ELR (cell line): ENCODE measurements around the gene PLEKHG4.

Experiments
- DNase-seq: peaks from one replicate; pipeline ENCODE4 v3.0.0-alpha.2; 2015; ENCODE audit warnings: low read depth

Gene PLEKHG4

DNA sequence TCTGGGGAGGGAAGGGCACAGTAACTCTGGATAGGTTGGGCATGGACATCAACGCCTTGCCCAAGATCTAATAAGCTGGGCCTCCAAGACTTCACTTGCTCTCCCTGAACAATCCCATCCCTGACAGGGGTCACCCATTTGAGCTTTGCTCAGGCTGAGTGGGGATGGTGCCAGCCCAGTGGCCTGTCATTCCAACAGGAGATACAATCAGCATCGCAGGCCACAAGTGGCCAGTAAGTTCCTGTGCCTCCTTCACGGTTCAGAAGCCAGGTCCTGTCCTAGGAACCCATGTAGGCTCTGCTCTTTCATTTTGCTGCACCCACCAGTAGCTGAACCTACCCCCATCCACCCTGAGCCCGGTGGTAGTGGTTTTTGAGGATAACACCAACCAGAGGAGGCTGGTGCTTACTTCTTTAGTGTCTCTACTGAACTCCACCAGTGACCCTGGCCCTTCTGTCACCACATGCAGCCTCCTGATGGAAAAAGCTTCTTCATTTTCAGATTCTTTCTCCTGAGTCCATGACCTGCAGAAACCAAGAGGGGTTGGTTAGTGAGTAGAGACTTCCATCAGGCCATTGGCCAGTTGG is 14.9 kb downstream of the PLEKHG4 start:
- no peak for DNase-seq

DNA sequence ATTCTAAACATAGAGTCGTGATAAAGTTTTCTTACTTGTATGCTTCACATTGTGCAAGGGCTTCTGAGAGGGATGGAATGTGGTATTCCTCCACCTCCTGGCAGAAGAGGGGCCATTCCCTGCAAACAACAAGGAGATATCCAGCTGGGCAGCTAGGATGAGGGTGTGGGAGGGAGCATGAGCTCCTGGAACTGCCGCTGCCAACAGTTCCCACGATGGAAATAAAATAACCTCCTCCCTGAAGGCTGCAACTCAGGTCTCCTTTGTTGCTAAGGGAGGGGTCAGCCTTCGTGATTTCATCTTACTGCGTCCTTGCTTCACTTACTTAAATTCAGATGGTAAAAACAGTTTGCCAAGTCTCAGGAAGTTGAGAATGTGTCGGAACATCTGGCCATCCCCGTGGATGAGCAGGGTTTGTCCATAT is 15.6 kb downstream of the PLEKHG4 start:
- DNase-seq = no peak

DNA sequence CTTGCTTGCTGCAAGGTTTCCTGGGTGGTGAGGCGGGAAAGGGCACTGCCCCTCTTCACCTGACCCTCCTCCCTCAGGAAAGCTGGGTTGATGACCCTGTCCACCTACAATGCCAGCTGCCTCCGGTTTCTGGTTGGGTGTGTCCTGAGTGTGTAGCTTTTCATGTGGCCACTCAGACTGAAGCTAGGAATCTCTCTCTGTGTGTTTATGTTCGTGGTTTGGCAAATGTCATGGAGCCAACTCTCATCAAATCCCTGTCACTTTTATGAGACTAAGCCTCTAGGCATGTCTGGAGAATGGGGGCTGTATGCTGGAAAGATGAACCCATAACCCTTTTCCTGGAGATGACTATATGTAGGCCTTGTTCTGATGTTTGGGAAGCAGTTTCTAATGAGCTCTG is 17.1 kb downstream of the PLEKHG4 start:
- peak; percentile 76 for DNase-seq

DNA sequence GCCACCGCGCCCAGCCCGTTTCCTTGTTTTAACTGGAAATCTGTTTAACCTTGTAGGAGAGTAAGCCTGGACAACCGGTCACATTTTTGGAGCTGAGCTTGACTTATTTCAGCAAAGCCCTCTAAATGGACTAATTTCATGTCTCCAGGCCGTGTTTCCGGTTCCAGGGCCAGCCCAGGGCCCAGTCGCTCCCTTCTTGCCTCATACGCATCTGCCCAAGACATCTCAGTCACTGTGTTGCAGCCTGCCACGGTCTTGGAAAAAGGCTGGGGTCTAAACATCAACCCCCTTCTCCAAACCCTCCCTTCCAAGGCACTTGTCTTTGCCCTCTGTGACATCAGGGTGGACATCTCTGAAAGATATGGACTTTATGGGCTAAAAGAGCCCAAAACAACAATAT is 18.9 kb downstream of the PLEKHG4 start:
- DNase-seq = no peak

DNA sequence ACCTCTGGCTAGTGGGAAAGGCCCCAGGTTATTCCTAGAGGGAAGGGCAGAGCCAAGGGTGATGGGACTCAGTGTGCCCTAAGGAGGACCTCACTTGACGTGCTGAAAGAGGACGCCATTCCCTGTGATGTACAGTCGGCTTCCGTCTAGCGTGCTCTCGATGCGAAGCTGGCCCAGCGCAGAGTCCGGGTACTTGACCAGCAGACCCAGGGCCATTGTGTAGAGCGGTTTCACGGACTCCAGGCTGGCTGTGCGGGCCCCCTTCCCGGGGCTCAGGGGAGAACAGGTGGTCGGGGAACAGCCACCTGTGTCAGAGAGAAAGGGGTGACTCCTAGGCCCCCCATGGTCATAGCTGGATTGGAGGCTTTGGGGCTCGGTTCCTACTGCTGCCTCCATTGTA is 19.9 kb downstream of the PLEKHG4 start:
- DNase-seq = no peak

DNA sequence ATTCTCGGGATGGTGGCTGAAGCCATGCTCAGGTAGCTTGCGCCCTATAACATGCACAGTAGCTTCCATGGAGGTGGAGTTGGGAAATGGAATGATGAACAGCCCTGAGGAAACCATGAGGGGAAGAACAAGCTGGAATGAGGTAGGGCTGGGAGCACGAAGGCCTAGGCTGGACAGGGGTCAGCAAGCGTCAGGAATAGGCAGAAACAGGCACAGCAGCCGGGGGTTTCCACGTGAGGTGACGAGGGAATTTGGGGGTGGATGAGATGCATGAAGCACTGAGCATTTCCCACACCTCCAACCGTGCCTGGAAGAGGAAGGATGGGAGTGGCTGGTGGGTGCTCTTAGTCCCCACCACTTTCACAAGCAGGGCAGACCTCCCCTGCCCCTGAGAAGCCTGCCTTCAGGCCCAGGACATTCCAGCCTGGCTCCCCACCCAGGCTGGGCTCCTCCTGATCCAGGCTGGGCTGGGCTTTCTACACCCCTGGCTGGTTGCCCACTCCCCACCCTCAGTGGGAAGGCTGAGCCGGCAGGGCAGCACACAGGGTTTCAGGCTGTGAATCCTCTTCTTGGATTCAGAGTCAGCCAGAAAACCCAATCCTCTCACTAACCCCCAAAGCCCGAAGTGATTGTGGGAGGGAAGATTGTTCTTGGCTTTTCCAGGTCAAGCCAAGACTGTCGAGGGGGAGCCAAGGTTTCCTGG is 21.9 kb downstream of the PLEKHG4 start:
- no peak for DNase-seq

DNA sequence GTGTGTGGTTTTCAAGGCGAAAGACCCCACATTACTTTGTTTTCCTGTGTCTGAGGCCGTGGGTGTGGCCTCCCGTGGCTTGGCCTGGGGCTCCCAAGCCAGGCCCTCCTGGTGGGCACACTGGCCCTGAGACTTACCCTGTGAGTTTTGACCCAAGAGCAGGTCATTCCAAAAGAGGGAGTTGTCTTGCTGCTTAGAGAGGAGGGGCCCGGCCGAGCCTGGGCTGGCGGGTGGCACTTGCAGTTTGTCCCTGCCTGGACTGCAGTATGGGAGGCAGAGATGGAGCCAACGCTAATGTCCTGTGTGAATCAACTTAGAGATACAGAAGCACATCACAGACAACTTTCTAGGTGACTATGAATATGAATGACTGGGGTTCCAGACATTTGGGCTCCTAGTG is 22.7 kb downstream of the PLEKHG4 start:
- DNase-seq = no peak

DNA sequence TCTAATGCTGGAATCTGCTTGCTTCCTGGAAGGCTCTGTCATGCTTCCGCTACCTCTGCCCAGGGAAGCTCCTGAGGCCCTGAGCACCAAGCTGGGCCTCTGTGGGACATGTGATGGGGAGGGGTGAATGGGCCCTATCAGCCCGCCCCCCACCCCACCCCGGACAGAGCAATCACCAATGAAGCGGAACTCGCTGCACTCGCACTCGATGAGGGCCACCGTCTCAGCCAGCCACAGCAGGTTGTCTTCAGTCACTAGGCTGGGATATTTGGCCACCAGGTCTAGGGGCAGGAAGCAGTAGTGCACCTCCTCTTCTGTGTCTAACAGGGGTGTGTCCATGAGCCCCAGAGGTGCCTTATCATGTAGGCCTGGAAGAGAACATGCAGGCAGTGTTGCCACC is 23.6 kb downstream of the PLEKHG4 start:
- DNase-seq = no peak

DNA sequence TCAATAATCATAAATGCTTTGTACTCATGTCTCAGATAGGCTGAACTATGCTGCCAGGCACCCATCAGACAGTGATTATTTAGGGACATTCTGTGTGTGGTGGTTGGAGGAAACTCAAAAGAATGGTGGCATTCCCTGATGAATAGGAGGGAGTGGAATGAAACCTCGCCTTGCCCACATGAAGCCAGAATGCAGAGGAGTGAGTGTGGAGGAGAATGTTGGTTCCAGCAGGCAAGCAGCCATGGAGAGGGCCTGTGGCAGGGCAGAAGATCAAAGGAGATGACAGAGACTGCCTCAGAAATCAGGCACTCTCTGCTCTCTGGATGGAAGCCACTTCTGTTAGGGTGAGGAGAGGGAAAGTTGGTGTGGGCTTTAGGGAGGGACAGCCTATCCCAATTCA is 24.7 kb downstream of the PLEKHG4 start:
- DNase-seq = no peak

DNA sequence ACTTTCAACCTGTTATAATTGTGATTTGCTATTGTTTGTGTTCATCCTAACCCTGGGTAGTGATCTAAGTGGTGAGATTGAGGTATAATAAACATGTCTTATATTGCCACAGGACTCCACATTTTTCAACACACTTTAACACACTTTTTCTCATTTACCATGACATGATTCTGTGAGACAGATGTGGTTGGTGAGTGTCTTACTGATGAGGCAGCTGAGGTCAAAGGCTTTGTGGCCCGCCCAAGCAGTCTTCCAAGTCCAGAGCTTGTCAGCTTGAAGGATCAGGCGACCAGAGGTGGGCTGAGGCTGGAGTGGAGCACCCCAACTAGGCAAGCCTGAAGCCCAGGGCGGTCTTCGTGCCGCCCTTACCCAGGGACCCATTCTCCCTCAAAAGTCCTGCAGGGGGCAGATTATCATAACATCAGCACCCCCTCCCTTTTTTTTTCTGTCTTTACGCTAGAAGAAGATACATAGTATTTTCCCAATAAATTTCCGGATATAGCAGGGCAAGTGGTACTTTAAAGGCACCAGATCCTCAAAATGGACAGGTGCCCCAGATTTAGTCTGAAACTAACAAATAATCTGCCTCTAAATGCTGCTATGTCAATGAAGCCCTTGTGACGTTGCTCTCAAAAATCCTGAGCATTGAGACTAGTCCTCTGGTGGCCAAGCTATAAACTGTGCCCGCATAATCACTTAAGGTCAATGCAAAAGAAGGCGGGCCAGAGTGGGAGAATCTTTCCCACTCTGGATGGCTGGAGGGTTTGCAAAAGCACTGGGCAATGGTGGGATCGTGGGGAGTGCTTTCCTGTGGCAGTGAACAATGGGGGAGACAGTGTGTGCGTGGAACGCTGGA is 26.1 kb downstream of the PLEKHG4 start:
- no peak for DNase-seq

DNA sequence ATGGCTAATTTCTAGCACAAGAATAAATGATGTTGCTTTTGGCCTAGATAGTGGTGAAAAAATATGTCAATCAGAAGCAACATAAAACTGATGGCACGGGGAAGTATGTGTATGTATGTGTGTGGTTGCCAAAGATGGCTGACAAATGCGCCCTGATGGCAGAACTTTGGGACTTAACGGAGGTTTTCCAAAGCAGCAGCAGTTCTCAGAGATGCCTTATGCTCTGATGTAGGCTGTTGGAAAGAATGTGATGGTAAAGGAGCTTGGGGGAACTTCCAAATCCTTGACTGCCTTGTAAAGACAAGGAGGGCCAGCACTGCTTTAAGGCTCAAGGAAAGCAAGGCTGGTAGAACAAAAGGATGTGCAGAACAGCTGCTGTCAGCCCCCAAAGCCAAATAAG is 31.2 kb downstream of the PLEKHG4 start:
- no peak for DNase-seq

DNA sequence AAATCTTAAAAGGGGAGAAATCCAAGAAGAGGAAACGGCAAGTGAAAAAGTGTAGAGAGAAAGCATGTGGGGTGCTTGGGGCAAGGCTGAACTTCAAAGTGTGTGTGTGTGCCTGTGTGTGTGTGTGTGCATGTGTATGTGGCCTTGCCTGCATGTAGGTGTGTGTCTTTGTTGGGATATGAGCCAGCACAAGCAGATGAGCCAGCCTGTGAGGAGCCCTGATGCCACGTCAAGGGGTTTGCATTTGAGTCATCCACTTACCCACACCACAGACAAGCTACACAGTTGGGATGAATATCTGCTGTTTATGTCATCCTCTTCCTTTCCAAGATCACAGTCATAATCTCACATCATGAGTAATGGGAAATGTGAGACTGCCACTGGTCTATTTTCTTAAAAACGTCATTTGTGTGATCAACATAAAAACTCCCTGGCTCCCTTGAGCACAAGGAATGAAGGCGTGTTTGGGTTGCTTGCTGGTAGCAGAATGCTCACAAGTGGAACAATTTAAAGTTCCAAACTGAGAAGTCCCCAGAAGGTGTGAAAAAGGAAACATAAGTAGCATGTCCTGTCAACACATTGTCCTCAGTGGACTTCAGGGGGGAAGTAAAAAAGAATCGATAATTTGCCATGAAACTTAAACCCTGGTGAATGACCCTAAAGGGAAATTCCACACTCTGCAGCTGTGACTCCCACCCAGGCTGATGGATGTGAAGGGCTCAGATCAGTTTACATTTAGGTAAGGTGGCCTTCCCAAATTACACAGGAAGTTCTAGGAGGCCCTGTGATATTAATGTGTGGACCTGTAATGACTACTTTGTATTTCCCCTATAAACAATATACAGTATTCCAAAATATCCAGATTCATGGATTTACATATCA is 32.5 kb downstream of the PLEKHG4 start:
- peak; percentile 99 for DNase-seq

DNA sequence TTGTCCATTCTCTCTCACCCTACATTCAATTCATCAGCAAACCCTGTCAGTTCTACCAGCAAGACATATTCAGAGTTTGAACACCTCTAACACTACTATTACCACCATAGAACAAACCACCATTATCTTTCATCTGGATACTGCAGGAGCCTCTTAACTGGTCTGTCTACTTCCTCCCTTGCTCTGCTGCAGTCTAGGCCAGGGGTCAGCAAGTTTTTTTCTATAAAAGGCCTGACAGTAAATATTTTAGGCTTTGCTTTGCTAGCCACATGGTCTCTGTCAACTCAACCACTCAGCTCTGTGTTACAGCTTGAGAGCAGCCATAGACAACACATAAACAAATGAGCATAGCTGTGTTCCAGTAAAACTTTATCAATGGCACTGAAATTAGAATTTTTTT is 33.4 kb downstream of the PLEKHG4 start:
- DNase-seq = peak; percentile 14

DNA sequence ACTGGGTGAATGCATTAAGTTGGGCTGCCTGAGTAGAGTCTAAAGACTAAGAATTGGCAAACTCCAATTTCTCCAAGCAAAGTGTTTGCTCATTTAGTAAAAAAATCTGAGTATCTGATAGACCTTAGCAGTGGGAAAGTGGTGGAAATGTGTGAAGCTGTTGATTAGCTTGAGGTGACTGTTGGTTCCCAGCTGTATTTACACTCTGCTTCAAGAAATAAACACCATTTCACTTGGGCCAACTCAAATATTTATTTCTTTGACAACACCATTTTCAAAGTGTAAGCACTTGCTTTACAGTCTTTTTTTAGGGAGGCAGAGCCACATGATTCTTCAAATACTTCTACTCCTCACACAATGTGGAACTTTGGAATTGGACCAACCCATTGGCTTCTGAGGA is 38.5 kb downstream of the PLEKHG4 start:
- no peak for DNase-seq

DNA sequence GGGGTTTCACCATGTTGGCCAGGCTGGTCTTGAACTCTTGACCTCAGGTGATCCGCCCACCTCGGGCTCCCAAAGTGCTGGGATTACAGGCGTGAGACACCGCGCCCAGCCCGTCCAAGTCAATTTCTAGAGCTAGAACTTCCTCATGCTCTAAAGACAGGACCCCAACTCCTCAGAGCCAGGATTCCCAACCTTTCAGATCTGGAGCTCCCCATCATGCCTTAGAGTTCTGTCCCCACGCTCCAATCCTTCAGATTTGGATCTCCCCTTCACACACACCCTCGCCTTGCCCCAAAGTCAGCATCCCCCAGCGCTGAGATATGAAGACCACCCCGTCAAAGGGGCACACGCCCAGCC is 46.8 kb downstream of the PLEKHG4 start:
- no peak for DNase-seq

DNA sequence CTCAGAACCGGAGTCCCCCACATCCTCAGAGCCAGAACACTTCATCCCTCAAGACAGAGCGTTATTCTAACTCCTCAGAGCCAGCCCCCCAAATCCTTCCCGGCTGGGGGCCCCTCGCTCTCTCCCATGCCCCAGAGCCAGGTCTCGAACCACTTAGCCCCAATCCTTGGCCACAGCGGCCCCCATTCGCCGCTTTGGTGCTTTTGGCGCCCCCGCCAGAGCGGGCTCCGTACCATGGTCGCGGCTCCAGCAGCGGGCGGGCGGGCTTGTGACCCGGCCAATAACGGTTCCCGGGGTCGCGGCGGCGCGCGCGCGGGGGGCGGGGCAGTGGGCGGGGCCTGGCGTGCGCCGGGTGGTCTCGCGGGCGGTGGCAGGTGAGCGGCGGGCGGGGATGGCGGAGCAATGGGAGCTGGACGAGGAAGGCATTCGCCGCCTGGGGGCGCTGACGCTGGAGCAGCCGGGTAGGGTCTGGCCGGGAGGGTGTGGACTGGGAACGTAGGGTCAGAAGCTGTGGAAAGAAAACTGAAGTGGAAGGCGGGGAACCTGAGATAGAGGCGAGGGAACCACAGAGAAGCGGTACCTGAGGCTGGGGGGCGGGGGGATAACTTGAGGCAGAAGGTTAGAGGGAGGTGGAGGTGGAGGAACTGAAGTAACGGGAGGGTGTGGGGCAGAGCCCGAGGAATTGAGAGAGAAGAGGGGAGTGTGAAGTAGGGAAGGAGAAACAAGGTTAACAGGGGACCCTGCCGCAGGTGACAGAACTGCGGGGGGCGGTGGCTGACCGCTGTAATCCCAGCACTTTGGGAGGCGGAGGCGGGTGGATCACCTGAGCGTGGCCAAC is 47.4 kb downstream of the PLEKHG4 start, which contains the start of the genes KCTD19 and LRRC36:
KCTD19 (minus strand) TSS at position 270 of the 838 bp plus-strand sequence; CDS start at position 236, 34 bp downstream.
LRRC36 (plus strand) TSS at position 344 of the 838 bp plus-strand sequence; CDS start at position 392, 48 bp downstream.
- peak; percentile 67 for DNase-seq

DNA sequence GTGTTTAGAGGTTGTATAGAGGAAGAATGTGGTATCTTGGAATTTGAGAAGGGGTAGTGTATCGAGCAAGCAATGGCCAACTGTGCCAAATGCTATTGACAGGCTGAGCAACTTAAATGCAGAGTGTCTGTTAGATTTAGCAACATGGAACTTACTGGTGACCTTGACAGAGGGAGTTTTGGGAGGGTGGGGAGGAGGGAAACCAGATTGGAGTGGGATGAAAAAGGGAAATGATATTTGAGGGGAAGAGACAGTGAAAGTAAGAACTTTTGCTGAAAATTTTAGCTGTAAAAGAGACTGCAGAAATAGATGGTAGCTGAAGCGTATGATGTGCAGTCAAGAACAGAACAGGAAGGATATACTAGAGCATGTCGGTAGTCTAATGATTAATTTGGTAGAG is 48.4 kb downstream of the PLEKHG4 start:
- DNase-seq = no peak

DNA sequence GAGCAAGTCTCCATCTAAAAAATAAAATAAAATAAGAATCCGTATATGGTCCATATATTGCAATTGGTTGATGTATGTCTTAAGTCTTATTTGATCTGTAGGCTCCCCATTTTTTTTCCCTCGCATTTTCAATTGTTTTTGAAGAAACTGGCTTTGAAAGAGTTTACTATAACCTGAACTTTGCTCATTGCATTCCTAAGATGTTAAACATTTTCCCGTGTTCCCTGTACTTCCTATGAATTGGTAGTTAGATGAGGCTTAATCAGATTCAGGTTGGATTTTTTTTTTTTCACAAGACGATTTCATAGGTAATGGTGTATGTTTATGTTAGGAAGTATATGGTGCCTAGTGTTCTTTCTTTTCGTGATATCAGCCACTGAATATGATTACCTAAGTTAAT is 50.6 kb downstream of the PLEKHG4 start:
- DNase-seq = peak; percentile 48

DNA sequence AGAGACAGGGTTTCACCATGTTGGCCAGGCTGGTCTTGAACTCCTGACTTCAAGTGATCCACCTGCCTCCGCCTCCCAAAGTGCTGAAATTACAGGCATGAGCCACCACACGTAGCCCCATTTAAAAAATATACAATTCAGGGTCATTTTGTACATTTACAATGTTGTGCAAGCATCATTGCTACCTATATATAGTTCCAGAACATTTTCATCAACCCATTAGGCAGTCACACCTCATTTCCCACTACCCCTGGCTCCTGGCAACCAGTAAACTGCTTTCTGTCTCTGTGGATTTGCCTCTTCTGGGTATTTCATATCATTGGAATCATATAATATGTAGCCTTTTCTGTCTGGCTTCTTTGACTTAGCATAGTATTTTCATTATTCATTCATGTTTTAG is 54.0 kb downstream of the PLEKHG4 start:
- no peak for DNase-seq

DNA sequence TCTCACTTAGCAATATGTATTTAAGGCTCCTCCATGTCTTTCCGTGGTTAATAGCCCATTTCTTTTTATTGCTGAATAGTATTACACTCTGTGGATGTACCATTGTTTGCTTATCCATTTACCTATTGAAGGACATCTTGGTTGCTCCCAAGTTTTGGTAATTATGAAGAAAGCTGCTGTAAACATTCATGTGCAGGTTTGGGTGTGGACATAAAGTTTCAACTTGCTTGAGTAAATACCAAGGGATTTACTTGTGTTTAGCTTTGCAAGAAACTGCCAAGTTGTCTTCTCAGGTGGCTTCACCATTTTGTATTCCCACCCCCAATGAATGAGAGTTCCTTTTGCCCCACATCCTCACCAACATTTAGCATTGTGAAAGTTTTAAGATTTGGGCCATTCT is 56.8 kb downstream of the PLEKHG4 start:
- DNase-seq = no peak

DNA sequence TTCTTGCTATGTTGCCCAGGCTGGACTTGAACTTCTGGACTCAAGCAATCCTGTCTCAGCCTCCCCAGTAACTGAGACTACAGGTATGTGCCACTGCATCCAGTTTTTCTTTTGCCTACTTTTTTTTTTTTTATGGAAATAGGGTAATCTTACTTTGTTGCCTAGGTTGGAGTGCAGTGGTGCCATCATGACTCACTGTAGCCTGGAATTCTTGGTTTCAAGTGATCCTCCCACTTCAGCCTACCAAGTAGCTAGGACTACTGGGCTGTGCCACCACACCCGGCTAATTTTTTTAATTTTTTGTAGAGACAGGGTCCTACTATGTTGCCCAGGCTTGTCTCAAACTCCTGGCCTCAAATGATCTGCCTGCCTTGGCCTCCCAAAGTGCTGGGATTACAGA is 57.3 kb downstream of the PLEKHG4 start:
- DNase-seq = peak; percentile 39
